GM19455 (cell line): ENCODE data around the gene RNF148.
"Not testable (repeated sequence)": the region's sequence is repeated elsewhere in the genome, so short reads cannot be mapped to it uniquely, and the experiment has no call there.

Experiments
- ATAC-seq: cut with Tn5 transposase; IDR thresholded peaks from one replicate; pipeline ENCODE4 v1.9.1; 2021; ENCODE audit not compliant: unreplicated experiment

The RNF148 gene

DNA sequence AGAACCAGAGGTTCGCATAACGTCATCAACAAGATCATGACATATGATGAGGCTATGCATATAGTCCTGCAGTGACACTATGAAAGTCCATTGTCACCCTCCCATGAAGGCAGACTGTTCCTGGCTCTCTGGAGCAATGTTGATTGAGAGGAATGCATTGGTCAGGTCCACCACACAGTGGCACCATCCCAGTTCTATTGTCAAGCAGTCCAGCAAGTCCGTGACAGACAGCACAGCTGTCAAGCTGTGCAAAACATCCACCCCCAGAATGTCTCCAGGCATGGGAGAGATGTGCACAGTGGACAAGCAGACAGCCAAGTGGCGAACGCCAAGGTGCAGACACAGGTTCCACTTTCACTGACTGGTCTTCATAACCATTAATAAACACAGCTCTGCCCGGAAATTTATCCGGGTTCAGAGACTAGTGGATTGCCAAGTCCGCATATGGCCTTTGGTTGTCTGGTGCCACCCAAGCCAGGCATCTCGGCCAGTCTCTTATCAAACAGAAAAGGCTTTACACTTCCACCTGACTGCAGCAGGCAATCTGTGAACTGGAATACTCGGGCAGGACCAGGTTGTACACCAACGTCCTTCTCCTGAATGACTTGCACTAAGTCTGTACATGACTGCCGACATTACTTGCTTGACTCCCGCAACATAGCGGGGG lies 11.0 kb downstream of the RNF148 start:
- ATAC-seq: no peak

DNA sequence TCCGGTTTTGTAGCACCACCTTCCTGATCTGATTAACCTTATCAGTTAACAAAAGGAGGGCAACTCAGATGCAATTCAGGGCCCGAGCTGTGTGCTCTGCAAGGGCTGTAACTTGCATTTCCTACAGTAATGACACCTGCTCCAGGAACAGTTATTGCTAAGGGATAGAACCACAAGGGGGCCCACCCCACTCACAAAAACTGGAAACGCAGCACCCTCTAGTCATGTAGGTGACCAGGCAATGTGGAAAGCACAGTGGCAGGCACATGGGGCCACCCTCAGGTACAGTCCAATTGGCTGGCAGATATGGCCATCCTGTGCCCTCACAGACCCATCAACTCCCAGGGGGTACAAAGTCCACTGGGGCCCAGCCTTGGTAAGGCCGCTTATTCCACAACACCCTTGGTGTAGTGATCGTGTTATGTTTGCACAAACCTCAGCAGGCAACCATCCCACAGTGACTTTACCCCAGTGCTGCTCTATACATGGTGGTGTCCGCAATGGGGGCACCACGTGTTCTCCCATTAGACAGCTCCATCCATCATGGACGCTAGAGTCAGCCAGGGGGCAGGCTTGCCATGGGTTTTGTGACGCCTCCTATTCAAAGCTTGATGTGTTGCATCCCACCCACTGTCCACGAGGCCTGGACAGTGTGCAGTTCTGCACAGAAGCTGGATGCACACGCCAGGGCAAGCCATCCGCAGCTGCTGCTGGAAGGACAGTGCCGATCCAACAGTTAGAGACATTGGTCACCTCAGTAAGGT lies 13.2 kb downstream of the RNF148 start:
- ATAC-seq: no peak

DNA sequence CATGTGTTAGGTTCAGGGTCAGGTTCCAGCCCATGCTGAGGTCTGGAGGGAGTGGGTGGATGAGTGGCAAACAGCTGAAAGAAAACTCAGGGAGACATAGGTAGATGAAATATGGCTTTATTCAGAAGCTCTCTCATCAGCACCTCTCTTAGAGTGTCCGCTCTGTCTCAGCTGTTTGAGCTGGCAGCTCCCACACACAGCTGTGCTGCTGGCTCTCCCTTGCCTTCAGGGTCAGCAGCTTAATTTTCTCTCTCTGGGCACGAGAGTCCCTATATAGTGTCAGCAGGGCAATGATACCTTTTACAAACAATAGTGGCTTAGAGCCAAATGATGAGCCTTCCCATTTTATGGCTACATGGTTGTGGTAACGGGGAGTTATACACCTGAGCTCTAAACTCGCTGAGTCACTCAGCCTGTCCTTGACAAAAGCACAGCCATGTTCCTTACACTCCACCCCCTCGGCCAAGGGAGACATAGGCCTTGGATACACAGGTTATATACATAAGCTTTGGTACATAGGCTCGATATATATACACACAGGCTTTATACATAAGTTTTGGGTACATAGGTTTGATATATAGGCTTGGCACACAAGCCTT lies 14.2 kb downstream of the RNF148 start:
- ATAC-seq: no peak

DNA sequence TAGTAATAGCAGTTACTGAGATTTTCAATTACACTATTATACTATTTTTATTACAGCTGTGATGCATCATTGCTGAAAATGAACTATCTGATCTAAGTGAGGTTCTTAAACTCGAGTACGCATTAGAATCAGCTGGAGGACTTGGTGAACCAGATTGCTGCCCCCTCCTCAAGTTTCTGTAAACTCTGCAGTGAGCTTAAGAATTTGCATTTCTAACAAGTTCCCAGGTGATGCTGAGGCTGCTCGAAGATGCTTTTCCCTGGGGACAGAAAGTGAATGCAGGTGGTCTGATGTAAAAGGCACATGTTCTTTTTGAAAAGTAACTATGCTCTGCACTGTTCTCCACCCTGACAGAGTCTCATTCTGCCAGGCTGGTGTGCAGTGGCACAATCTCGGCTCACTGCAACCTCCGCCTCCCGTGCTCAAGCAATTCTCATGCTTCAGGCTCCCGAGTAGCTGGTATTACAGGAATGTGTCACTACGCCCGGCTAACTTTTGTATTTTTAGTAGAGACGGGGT lies 16.3 kb downstream of the RNF148 start:
- ATAC-seq: no peak

DNA sequence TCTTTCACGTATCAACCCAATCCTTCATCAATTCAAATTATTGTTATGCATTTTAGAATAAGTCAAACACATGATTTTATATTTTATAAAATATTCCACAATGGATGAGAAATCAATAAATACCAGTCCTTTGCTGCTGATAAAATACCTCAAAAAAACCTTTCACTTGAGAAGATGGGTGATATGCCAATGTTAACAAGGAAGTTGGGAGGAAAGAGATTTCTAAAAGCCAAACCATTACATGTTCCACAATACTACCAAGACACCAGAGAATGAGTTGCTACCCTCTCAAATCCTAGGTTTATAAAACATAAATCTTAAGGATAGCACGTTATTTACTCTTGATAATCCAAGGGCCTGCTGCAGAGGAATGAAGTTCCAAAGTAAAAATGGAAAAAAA lies 18.2 kb downstream of the RNF148 start:
- ATAC-seq: no peak

DNA sequence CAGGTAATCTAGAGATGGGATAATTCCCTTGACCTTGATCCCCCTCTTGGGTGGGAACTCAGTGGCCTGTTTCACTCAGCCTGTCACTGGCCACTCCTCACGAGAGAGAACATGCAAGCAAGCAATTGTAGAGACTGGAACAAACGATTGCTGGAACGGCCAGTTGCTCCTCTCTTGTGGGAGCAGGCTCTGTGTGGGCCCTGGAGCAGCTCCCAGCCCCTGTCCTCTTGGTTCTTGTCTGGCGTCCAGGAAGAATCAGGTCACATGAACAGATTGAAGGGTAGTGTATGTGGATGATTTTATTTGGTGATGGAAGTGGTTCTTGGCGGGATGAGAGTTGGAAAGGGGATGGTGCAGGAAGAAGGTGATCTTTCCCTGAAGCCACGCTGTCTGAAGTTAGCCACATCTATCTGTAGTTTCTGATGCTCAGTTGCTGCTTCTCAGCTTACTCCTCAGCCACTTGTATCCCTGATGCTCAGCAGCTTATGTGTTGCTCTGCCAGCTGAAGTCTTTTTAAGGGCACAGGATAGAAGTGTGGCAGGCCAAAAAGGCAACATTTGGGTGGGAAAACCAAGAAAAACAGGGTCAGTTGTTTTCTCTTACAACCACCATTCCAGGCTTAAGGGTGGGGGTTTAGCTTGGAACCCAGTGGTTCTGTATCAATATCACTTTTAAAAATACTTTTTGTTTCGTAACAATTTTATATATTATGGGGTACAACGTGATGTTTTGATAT lies 19.7 kb downstream of the RNF148 start:
- ATAC-seq: no peak

DNA sequence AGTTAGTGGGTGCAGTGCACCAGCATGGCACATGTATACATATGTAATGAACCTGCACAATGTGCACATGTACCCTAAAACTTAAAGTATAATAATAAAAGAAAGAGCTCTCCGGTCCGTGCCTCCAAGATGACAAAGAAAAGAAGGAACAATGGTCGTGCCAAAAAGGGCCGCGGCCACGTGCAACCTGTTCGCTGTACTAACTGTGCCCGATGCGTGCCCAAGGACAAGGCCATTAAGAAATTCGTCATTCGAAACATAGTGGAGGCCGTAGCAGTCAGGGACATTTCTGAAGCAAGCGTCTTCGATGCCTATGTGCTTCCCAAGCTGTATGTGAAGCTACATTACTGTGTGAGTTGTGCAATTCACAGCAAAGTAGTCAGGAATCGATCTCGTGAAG lies 21.5 kb downstream of the RNF148 start:
- ATAC-seq: not testable (repeated sequence)

DNA sequence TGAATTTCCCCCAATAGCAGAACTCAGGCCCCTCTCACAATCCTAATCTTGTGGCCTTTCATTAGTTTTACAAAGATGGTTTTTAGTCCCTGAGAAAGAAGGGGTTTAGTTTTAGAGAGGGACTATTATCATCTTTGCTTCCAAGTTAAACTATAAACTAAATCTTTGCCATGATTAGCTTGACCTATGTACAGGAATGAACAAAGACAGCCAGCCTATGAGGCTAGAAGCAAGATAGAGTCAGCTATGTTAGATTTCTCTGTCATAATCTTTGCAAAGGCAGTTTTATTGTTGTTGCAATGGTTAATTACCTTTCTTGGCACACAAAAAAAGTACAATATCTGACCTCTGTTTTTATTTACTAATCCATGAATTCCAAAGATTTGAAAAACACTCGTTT lies 22.9 kb downstream of the RNF148 start:
- ATAC-seq: no peak

DNA sequence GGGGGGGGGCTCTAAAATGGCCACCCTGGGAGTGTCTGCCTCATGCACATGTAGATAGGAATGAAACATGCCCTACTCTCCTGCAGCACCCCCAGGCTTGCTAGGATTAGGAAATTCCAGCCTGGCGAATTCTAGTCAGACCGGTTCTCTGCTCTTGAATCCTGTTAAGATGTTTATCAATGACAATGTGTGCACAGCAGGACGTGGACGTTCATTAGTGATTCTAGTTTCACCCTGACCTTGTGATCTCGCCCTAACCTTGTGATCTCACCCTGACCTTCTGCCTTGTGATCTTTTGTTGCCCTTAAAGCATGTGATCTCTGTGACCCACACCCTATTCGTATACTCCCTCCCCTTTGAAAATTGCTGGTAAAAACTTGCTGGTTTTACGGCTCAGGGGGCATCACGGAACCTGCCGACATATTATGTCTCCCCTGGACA lies 23.4 kb downstream of the RNF148 start:
- not testable (repeated sequence) for ATAC-seq

DNA sequence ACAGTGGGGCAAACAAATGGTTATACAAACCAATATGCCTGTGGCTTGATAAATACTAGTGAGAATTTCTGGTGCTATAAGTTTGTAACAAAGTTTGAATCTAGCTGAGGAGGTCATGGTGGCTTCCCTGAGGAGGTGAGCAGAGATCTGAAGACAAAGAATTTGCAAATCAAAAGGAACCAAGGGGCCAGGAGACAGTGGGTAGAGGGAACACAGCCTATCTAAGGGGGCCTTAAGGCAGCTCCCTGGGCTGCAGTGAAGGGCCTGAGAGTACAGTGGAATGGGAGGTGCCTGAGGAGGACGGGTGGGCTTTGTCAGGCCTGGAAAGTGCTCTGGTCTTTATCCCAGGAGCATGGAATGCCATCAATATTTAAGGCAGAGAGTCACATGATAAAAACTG lies 25.6 kb downstream of the RNF148 start:
- ATAC-seq: no peak

DNA sequence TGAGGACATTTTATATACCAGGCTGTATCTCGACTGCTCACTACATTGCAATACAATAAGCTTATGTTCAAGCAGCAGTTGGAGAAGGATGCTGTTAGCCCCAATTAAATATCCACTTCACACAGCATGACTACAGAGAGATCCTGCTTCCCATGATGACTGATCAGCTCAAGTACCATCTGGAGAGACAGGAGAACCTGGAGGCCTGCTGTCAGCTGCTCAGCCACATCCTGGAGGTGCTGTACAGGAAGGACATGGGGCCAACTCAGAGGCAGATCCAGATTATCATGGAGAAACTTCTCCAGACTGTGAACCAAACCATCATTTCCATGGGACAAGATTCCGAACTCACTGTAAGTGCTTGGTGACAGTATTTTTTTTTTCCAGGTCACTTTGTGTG lies 26.3 kb downstream of the RNF148 start:
- no peak for ATAC-seq

DNA sequence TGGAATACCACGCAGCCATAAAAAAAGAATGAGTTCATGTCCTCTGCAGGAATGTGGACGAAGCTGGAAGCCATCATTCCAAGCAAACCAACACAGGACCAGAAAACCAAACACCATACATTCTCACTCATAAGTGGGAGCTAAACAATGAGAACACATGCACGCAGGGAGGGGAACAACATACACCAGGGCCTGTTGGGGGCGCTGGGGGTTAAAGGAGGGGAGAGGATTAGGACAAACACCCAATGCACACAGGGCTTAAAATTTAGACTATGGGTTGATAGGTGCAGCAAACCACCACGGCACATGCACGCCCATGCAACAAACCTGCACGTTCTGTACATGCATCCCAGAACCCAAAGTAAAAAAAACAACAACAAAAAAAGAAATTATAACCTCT lies 27.1 kb downstream of the RNF148 start:
- no peak for ATAC-seq

DNA sequence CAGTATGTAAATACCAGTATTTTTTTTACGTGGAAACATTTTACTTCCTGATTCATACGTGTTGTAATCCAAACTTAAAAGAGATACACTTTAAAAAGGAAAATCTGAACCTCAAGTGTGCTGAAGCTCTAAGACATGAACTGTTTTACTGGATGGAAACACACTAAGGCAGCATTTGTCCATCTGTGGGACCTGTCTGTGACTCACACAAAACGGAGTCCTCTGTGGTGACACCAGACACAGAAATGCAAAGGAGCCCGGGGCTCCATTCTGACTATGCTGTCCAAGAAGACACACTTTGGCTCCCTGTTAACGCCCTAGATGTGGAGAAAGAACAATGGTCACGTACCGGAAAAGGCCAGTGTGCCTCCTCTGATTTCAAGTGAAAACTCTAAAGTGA lies 27.7 kb downstream of the RNF148 start:
- no peak for ATAC-seq

DNA sequence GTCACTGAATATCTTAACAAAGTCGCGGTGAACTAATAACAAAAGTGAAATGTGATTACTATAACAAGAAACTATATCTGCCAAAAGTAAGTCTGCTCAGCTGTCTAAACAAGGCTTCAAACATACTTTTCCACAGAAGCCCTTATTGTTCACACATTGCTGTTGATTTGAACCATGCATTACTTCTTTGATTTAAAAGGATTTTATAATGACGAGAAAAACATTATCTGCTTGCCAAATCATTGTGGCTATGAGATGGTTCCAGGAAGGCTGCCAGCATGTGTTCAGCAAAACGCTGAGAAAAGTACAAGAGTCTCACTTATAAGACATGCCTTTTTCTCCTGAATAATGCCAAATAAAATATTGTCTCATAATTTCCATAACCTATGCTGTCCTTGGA lies 28.2 kb downstream of the RNF148 start:
- no peak for ATAC-seq

DNA sequence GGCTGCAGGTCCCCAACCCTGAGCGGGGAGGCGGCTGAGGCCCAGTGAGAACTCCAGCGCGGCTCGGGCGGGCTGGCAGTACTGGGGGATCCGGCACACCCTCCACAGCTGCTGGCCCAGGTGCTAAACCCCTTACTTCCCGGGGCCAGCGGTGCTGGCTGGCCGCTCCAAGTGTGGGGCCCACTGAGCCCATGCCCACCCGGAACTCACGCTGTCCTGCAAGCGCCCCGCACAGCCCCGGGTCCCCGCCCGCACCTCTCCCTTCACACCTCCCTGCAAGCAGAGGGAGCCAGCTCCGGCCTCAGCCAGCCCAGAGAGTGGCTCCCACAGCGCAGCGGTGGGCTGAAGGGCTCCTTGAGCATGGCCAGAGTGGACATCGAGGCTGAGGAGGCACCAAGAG lies 28.8 kb downstream of the RNF148 start:
- ATAC-seq: no peak

DNA sequence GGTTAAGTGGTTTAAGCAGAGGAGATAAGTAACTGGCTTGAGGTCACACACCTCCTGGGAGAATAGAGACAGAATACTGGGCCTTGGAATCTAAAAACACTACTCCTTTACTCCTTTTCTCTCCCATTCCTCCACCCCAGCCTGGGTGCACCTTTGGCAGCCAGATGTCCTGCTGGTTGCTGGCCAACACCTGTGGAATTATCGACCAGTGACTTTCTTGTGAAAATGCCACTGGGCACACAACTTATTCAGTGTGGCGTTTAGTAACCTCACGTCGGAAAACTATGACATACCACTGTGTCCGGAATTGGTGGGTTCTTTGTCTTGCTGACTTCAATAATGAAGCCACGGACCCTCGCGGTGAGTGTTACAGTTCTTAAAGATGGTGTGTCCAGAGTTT lies 30.2 kb downstream of the RNF148 start:
- no peak for ATAC-seq

DNA sequence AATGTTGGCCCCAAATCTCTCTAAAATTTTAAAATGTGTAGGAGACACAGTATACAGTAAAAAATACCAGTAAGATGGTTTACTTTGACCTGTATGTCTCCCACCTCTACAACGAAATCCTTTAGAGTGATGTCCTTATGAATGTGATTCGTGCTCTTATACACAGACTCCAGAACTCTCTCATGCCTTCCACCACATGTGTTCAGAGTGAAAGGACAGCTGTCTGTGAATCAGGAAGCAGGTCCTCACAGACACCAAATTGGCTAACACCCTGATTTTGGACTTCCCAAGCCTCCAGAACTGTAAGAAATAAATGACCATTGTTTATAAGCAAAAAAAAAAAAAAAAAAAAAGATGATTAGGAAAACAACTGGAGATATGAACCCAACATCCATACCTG lies 39.0 kb downstream of the RNF148 start:
- ATAC-seq: no peak

DNA sequence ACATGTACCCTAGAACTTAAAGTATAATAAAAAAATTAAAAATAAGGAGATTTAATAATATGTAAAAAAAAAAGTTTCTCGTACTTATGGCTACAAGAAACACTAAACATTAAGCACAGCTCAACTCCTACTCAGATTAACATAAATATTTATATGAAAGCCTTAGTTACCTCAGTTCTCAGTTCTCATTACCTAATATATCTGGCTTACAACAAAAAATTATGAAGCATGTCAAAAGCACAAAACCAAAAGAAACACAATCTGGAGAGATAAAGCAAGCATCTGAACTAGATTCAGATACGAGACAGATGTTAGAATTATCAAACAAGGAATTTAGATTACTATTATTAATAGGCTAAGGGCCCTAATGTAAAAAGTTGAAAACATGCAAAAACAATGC lies 43.9 kb downstream of the RNF148 start:
- no peak for ATAC-seq

DNA sequence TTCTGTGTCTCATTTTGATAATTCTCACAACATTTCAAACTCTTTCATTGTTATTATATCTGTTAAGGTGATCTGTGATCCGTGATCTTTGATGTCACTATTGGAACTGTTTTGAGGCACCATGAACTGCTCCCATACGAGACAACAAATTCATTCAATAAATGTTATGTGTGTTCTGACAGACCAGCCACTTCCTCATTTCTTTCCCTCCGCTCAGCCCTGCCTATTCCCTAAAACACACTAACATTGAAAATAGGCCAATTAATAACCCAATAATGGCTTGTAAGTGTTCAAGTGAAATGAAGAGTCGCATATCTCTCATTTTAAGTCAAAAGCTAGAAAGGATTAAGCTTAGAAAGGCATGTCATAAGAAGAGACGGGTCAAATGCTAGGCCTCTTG lies 49.0 kb downstream of the RNF148 start:
- ATAC-seq: no peak

DNA sequence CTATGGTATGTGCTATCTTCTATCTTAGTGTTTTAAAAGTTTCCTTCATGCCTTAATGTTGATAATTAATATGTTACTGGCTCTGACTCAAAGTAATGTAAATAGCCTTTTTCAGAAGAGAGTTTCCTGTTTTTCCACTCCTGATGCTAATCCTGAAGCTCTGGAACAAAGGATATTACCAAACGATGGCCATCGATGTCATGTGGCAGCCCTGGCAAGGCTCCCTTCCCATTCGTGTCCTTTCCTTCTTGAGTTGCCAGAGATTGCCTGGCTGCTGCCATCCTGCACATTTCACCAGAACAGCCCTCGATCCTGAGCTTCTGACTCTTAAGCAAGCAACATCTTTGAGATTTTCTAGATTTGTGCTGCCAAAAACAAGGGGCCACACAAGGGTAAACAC lies 49.8 kb downstream of the RNF148 start:
- no peak for ATAC-seq
